HEK293 (cell line): ENCODE measurements around the gene PRCP.

Experiments used
- CTCF ChIA-PET: fragments of 350-600 bp; formaldehyde crosslinking; extraction: SDS; loops from one replicate; lab custom pipeline; 2021; ENCODE audit warnings: antibody characterized with exemption; lab: Yijun Ruan, JAX
- POLR2A ChIA-PET: fragments of 300-600 bp; formaldehyde crosslinking; extraction: SDS; loops from one replicate; lab custom pipeline; 2020; ENCODE audit warnings: antibody characterized with exemption, inconsistent platforms; lab: Yijun Ruan, JAX
- H3K27ac ChIP-seq: fragments of 200-500 bp; sonication (Bioruptor generic); 2 replicates; pipeline ENCODE4 v1.5.1; 2014; ENCODE audit warnings: low read depth, low read length, control low read depth, inconsistent platforms; ENCODE audit errors: extremely low read depth
- H3K36me3 ChIP-seq, 2 experiments: fragments of 200-500 bp in 1 of 2; sonication (Bioruptor generic) in 1 of 2; 1 replicate in 1 of 2; 2 replicates in 1 of 2; pipeline ENCODE4 v1.5.1; 2014 to 2017; ENCODE audit warnings: inconsistent platforms in 2 of 2, low read length in 2 of 2; ENCODE audit not compliant: control insufficient read depth in 2 of 2, insufficient read depth in 1 of 2
- H3K4me1 ChIP-seq: fragments of 200-500 bp; sonication (Bioruptor generic); 2 replicates; pipeline ENCODE4 v1.5.1; 2014; ENCODE audit warnings: mild to moderate bottlenecking, low read length, inconsistent platforms; ENCODE audit not compliant: control insufficient read depth, insufficient read depth
- H3K4me3 ChIP-seq: 2 replicates; pipeline ENCODE4 v1.5.1; 2011; ENCODE audit warnings: low read depth, mild to moderate bottlenecking, control low read depth, low read length, moderate library complexity
- H3K9me3 ChIP-seq: fragments of 200-500 bp; sonication (Bioruptor generic); 2 replicates; pipeline ENCODE4 v1.5.1; 2014; ENCODE audit warnings: low read depth, low read length, inconsistent platforms; ENCODE audit not compliant: control insufficient read depth, insufficient read depth
- ATF2 ChIP-seq: fragments of 450-650 bp; formaldehyde crosslinking; IDR thresholded peaks from 2 replicates; pipeline ENCODE4 v1.5.1; 2016; ENCODE audit warnings: missing biosample characterization, missing genetic modification characterization, low read depth
- CTCF ChIP-seq: fragments of 450-650 bp; formaldehyde crosslinking; IDR thresholded peaks from 2 replicates; pipeline ENCODE4 v1.5.1; 2016; ENCODE audit warnings: missing biosample characterization, missing genetic modification characterization
- GFI1B ChIP-seq: fragments of 450-650 bp; formaldehyde crosslinking; IDR thresholded peaks from 2 replicates; pipeline ENCODE4 v1.5.1; 2016; ENCODE audit warnings: missing biosample characterization, missing genetic modification characterization
- IKZF3 ChIP-seq: fragments of 450-650 bp; IDR thresholded peaks from 2 replicates; pipeline ENCODE4 v1.5.0; 2018; ENCODE audit warnings: missing biosample characterization, mild to moderate bottlenecking, missing genetic modification characterization, moderate library complexity
- PRDM1 ChIP-seq: fragments of 450-650 bp; formaldehyde crosslinking; IDR thresholded peaks from 2 replicates; pipeline ENCODE4; 2016; ENCODE audit warnings: missing biosample characterization, missing genetic modification characterization
- SCRT1 ChIP-seq: fragments of 450-650 bp; formaldehyde crosslinking; IDR thresholded peaks from 2 replicates; pipeline ENCODE4 v1.5.1; 2016; ENCODE audit warnings: missing biosample characterization, missing genetic modification characterization, borderline replicate concordance
- SCRT2 ChIP-seq: fragments of 450-650 bp; formaldehyde crosslinking; IDR thresholded peaks from 2 replicates; pipeline ENCODE4 v1.5.1; 2016; ENCODE audit warnings: missing biosample characterization, missing genetic modification characterization
- TRIM28 ChIP-seq: IDR thresholded peaks from 2 replicates; pipeline ENCODE4 v1.6.1; 2011; ENCODE audit warnings: low read length, control low read depth, borderline replicate concordance
- ZBTB8A ChIP-seq: fragments of 450-650 bp; formaldehyde crosslinking; IDR thresholded peaks from 2 replicates; pipeline ENCODE4 v1.5.1; 2016; ENCODE audit warnings: missing biosample characterization, missing genetic modification characterization
- ZNF133 ChIP-seq: fragments of 450-650 bp; formaldehyde crosslinking; IDR thresholded peaks from 2 replicates; pipeline ENCODE4 v1.5.1; 2016; ENCODE audit warnings: missing biosample characterization, missing genetic modification characterization
- ZNF140 ChIP-seq: fragments of 450-650 bp; formaldehyde crosslinking; IDR thresholded peaks from 2 replicates; pipeline ENCODE4 v1.5.1; 2016; ENCODE audit warnings: missing biosample characterization, missing genetic modification characterization
- ZNF146 ChIP-seq: fragments of 450-650 bp; formaldehyde crosslinking; IDR thresholded peaks from 2 replicates; pipeline ENCODE4 v1.5.1; 2016; ENCODE audit warnings: missing biosample characterization, missing genetic modification characterization
- ZNF354C ChIP-seq: fragments of 450-650 bp; formaldehyde crosslinking; IDR thresholded peaks from 2 replicates; pipeline ENCODE4 v1.5.1; 2016; ENCODE audit warnings: missing biosample characterization, missing genetic modification characterization, low read depth, borderline replicate concordance
- ZNF366 ChIP-seq: fragments of 450-650 bp; formaldehyde crosslinking; conservative IDR thresholded peaks from 2 replicates; pipeline ENCODE4 v1.5.1; 2016; ENCODE audit warnings: missing biosample characterization, missing genetic modification characterization
- ZNF48 ChIP-seq: fragments of 450-650 bp; formaldehyde crosslinking; IDR thresholded peaks from 2 replicates; pipeline ENCODE4 v1.5.1; 2016; ENCODE audit warnings: missing biosample characterization, missing genetic modification characterization
- ZNF623 ChIP-seq: fragments of 450-650 bp; formaldehyde crosslinking; IDR thresholded peaks from 2 replicates; pipeline ENCODE4 v1.5.1; 2016; ENCODE audit warnings: missing biosample characterization, missing genetic modification characterization
- ZNF654 ChIP-seq: fragments of 450-650 bp; formaldehyde crosslinking; IDR thresholded peaks from 2 replicates; pipeline ENCODE4 v1.5.1; 2016; ENCODE audit warnings: low read depth, missing biosample characterization, missing genetic modification characterization
- ZNF658 ChIP-seq: fragments of 450-650 bp; formaldehyde crosslinking; IDR thresholded peaks from 2 replicates; pipeline ENCODE4; 2016; ENCODE audit warnings: missing biosample characterization, missing genetic modification characterization
- ZNF777 ChIP-seq: fragments of 450-650 bp; formaldehyde crosslinking; IDR thresholded peaks from 2 replicates; pipeline ENCODE4 v1.5.1; 2017; ENCODE audit warnings: missing biosample characterization, missing genetic modification characterization, borderline replicate concordance
- ZSCAN23 ChIP-seq: fragments of 450-650 bp; formaldehyde crosslinking; IDR thresholded peaks from 2 replicates; pipeline ENCODE4 v1.5.1; 2016; ENCODE audit warnings: missing biosample characterization, missing genetic modification characterization
- ZSCAN5A ChIP-seq: fragments of 450-650 bp; formaldehyde crosslinking; IDR thresholded peaks from 2 replicates; pipeline ENCODE4 v1.5.1; 2016; ENCODE audit warnings: missing biosample characterization, missing genetic modification characterization
- TF ChIP-seq, protein P1 (sequence below): sonication (generic); formaldehyde crosslinking; IDR thresholded peaks from 2 replicates; pipeline ENCODE4 v1.8.1; 2022; ENCODE audit warnings: mild to moderate bottlenecking, moderate library complexity, missing genetic modification reagents

PRCP gene

GRCh38 chr11:82831364-82831763 lies 68.9 kb downstream of the PRCP start:
- no peaks in the 10 kb centered on the region for H3K9me3 ChIP-seq
- peaks cover 0 to 10% of the 10 kb centered on the region in 2 experiments; a peak in 1 of 3 replicates for H3K36me3 ChIP-seq
- TF ChIP-seq ATF2 (no peak), ZNF366 (no peak)
- no peaks in the 10 kb centered on the region for H3K4me1 ChIP-seq
- no peak overlapping the region for H3K27ac ChIP-seq
- ChIA-PET CTCF (interaction anchor here (0.7 to 0.9 kb wide), 3 partner anchors 19 to 68 kb away, joined by 3 to 5 read pairs (median 4); no protein-coding TSS in a partner anchor), POLR2A (no interaction called here)
- no peak overlapping the region for H3K4me3 ChIP-seq

DNA sequence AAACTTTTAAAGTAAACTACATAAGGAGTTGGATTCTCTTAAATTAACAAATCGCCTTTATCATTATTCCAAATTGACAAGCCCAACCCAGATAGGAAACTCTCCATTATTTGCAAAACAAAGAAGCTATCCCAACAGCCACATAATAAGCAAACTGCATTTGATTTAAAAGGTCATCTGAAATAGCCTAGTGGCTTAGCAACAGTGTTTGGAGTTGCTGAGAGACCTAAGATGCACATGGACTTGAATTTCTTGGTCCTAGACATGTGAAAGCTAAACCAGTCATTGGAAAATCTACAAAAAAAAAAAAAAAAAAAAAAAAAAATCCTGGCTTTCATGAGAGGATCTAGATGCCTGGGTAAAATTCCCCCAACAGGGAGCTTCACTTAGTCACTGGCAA lies 69.5 kb downstream of the PRCP start:
- H3K4me1 ChIP-seq, result no peaks in the 10 kb centered on the region
- no peak overlapping the region for H3K27ac ChIP-seq
- H3K9me3 ChIP-seq, result no peaks in the 10 kb centered on the region
- no peak overlapping the region for H3K4me3 ChIP-seq
- ChIA-PET CTCF (interaction anchor here (0.7 to 1.6 kb wide), 5 partner anchors 19 to 68 kb away, joined by 3 to 5 read pairs (median 4); no protein-coding TSS in a partner anchor), POLR2A (no interaction called here)
- H3K36me3 ChIP-seq, result peaks cover 0 to 10% of the 10 kb centered on the region in 2 experiments; a peak in 1 of 3 replicates
- TF ChIP-seq ZNF658 (tag by site-specific recombination) (no peak), ZNF48 (tag by site-specific recombination) (no peak), GFI1B (tag by site-specific recombination) (no peak), PRDM1 (tag by site-specific recombination) (no peak), CTCF (tag by site-specific recombination) (no peak), IKZF3 (tag by site-specific recombination) (no peak), ZNF146 (no peak), ZNF623 (no peak), SCRT1 (tag by site-specific recombination) (no peak), ZNF654 (tag by site-specific recombination) (no peak), ZNF354C (tag by site-specific recombination) (no peak), ZNF133 (tag by site-specific recombination) (no peak), ZSCAN5A (tag by site-specific recombination) (no peak), ZNF777 (no peak), TRIM28 (no peak), ZNF140 (tag by site-specific recombination) (no peak), ZBTB8A (no peak), SCRT2 (no peak), ZSCAN23 (tag by site-specific recombination) (no peak)
- TF ChIP-seq, protein P1, sequence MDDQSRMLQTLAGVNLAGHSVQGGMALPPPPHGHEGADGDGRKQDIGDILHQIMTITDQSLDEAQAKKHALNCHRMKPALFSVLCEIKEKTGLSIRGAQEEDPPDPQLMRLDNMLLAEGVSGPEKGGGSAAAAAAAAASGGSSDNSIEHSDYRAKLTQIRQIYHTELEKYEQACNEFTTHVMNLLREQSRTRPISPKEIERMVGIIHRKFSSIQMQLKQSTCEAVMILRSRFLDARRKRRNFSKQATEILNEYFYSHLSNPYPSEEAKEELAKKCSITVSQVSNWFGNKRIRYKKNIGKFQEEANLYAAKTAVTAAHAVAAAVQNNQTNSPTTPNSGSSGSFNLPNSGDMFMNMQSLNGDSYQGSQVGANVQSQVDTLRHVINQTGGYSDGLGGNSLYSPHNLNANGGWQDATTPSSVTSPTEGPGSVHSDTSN (CRISPR knock-in tag), result no peak
